Mammary microvascular endothelial cell (primary cell): Measurements from ENCODE around the gene PTPN2. TPM values are rescaled to one million over a fixed set of nuclear protein-coding genes. Genes with fewer than 3 reads are reported as not detected.

Experiments
- total RNA-seq: library from RNA; depleted of rRNA; stranded (reverse); fragments of >200 nt; gene quantifications from 2 replicates; pipeline ENCODE4 v1.2.3, GENCODE V29; 2015

The PTPN2 gene
- total RNA-seq: 24.2 and 25.1 TPM in 2 replicates

GRCh38 chr18:12883684-12884405, at the start of gene PTPN2:
PTPN2 (minus strand) TSS chr18:12884237; CDS start chr18:12884141, 96 bp downstream.

Other genes starting within 250 kb of the PTPN2 start
- gene SPIRE1, start 226.1 kb downstream of the PTPN2 start, total RNA-seq: 21.0 and 23.2 TPM in 2 replicates
- 6.8 and 8.5 TPM in 2 replicates for gene CEP76, start 181.5 kb downstream of the PTPN2 start, total RNA-seq
- gene PSMG2, start 181.2 kb downstream of the PTPN2 start, total RNA-seq: 98.3 and 100 TPM in 2 replicates
- gene SEH1L, start 63.8 kb upstream of the PTPN2 start, total RNA-seq: 28.8 and 36.6 TPM in 2 replicates
- gene CEP192, start 107.1 kb upstream of the PTPN2 start, total RNA-seq: 15.5 and 18.4 TPM in 2 replicates